HG03064 (cell line): ENCODE data around the gene CEP41.

Source experiments
- ATAC-seq: cut with Tn5 transposase; IDR thresholded peaks from one replicate; pipeline ENCODE4 v1.9.1; 2021; ENCODE audit warnings: low read depth; ENCODE audit not compliant: unreplicated experiment

Gene CEP41

DNA sequence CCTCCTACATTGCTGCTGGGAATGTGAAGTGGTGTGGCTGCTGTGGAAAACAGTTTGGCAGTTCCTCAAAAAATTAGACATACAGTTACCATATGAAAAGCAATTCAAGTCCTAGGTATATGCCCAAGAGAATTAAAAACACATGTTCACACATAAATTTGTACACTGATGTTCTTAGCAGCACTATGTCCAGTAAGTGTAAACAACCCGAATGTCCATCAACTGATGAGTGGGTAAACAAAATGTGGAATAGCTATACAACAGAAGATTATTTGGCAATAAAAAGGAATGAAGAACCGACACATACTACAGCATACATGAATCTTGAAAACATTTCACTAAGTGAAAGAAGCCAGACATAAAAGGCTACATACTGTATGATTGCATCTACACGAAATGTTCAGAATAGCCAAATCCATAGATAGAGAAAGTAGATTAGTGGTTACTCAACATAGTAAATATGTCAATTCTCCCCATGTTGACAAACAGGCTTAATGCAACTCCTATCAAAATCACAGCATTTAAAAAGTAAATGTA is 17.2 kb downstream of the CEP41 start:
- ATAC-seq, result no peak

DNA sequence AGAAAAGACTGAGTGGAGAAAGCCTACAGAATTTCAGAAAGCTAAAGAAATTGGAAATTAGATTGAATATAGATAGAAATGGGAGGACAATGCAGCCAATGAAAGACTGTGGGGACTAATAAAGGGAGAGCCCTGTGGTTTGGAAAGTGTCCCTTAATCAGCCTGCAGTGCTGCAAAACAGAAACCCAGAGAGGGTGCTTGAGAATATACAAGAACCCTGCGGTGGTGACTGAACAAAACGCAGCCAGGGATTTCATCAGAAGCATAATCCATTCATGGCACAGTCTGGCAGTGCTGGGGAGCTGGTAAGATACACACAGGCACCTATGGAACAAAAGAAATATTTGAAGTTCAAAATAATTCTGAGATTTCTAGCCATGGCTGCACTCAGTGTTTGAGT is 19.1 kb downstream of the CEP41 start:
- ATAC-seq, result no peak

DNA sequence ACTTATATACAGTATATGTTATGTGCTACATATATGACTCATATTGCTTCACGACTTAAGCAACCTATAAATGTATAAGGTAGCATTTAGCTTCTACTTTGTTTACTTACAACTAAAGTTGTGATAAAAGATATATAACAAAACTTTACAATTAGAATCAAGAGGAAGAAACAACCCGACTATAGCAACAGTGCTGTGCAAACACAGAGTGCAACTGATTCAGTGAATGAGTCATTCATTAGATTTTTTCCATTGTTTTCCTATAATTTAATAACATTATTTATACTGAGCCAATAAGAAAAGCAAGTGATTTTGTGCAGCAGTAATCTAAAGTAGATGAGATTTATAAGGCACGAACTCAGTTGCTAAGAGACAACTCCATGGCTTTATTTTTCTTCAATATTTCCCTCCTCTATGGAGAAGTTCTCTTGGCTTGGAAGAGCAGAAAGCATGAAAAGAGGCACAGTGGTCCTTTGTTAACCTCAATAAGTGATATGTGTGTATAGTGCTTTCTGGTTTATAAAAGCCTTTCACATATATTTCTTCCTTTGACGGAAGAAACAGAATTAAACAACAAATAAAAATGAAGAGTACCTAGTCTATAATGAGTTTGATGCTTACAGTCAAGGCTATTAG is 19.8 kb downstream of the CEP41 start:
- ATAC-seq, result no peak

DNA sequence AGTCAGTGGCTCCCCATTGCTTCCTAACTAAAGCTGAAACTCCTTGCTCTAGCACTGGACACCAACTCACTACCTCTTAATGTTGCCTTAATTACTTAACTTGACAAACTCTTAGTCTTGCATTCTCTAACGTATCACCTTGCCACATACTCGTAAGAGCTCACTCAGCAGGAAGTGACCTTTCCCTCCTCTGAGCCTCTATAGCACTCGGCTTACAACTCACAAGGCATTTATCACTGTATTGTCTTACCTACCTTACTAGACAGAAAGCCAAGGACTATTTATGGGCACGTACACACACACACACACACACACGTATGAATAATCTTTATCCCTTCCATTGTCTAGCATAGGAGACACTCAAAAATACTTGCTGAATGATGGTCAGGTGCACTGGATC is 21.2 kb downstream of the CEP41 start:
- no peak for ATAC-seq

DNA sequence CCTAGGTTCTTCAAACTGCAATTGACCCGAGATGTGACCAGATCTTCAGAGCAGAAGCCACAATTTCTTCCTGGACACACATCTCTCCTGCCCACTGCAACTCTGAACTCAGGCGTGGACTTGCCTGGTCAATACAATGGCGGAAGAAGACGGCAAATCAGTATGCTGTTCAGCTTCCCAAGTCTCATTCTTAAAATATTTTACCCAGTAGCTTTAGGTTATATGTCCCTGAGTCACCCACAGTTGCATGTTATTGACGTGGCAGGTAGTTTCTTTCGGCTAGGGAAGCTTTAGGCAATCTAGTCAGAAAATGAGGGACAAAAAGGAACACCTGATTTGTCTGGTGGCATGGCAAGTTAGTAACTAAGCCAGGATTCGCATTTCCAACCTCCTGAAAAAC is 22.5 kb downstream of the CEP41 start:
- no peak for ATAC-seq

DNA sequence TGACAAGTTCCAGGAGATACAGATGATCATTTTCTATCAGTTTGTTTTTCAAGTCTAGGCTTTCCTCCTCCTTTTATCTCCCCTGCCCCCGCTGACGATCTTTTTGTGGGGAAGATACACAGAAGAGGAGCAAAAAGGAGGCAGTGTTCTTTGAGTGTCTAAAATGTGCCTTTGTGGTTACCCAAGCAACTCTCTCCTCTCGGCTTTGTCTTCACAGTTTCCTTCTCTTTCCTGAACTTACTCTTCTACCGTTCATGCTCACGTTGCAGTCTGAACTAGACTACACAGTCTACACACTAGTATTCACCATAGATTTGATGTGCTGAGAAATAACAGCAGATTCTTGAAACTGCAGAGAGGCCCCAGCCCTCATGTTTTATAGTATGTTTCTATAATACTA is 23.6 kb downstream of the CEP41 start:
- ATAC-seq, result no peak

DNA sequence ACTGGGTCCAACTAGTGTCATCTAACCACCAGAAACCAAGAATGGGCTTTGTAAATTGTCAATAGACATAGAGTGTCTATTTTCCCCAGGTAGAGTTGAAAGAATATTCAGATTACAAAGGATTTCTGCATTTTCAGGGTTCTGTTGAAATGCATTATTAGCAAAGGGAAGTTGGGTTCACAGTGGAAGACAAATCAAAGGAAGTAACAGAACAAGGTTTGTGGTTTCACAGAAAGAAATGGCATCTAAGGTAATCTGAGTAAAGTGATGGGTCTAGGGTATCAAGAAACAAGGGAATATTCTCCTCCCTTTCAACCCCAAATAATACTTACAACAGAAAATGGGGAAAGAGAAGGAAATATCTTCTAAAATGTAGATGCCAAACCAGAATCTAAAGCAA is 25.8 kb downstream of the CEP41 start:
- no peak for ATAC-seq

DNA sequence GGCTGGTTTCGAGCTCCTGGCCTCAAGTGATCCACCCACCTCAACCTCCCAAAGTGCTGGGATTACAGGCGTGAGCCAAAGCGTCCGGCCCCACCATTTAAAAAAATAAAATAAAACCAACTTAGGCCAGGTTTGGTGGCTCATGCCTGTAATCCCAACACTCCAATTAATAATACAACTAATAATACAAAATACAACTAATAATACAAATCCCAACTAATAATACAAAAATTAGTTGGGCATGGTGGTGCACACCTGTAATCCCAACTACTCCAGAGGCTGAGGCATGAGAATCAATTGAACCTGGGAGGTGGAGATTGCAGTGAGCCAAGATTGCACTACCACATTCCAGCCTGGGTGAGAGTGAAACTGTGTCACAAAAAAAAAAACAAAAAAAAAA is 27.6 kb downstream of the CEP41 start:
- no peak for ATAC-seq

DNA sequence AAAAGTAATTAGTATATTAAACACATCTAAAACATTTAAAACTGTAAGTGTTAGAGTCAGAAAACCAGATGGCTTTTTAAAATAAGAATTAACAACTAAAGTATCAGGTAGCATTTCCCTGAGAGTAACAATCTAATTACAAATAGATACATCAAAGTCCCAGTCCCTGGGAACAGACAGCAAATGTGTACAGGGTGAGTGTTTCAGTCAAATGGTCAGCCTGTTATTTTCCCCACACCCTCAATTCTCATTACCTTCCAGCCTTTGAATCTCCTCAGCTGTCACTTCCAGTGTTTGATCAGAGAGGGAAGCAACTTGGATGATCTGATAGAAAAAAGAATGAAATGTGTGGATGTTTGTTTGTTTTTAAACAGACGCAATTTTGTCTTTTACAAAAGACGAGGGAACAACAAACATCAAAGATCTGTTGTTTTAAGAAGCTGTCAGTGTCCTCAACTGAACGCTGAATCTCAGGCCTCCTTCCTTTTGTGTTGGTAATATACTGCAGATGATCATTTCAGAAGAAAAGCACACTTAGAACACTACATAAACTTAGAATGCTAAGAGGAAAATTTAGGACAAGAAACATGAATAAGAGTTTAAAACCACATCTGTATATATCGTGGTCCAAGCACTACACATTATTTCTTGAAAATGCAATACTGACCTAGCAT is 29.8 kb downstream of the CEP41 start:
- ATAC-seq, result no peak

DNA sequence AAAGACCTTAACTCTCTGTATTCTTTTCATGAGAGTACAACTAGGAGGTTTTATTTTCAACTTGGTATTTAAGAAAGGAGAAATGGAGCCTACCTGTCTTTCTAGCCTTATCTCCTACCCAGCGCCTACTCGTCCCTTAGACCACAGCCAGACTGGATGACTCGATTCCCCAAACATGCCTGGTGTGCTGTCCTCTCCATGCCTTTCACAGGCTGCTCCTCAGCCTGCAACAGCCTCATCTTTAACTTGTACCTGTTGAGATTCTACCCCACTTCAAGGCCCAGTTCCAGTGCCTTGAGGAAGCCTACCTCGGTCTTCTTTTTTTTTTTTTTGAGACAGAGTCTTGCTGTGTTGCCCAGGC is 31.1 kb downstream of the CEP41 start:
- ATAC-seq, result no peak

DNA sequence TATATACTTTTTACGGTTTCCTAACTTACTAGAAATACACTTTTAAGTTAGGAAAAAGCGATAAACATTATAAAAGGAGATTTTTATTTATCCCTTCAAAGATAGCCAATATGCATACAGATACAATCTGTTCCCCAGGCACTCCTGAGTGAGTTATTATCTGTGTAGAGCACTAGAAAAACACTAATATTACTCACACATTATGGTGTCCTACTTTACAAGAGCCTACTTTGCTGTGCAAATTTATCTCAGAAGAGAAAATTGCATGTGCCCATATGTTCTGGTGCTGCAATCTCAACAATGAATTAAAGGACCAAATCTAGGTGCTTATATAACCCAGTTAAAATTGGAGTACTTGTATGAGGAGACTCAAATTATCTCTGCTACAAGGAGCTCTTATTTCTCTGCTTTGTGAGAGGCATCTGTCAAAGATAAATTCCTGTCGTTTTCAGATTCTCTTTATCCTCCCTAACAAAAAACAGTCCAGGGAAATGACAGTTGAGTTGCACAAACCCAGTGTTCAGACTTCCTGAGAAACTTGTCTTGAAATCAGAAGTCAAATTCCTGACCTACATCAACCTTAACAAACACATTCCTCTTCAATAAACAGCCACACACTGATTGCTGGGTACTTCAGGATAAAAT is 31.6 kb downstream of the CEP41 start:
- ATAC-seq, result no peak

DNA sequence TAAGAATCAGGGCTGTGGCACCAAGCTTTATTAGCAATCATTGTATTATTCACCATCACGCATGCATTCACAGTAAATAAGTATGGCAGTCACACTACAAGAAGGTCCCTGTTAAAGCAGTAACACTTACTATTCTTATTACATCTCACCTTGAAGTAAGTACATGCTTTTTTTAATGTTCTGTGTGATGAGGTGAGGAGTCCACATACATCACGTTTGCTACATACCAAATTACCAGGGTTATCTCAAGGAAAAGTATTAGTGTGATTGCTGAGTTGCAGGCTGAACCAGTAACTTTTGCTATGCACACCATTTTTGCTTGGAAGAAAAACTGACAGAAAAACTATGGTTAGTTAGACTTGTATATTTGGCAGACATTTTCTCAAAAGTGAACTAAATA is 35.8 kb downstream of the CEP41 start:
- ATAC-seq, result no peak

DNA sequence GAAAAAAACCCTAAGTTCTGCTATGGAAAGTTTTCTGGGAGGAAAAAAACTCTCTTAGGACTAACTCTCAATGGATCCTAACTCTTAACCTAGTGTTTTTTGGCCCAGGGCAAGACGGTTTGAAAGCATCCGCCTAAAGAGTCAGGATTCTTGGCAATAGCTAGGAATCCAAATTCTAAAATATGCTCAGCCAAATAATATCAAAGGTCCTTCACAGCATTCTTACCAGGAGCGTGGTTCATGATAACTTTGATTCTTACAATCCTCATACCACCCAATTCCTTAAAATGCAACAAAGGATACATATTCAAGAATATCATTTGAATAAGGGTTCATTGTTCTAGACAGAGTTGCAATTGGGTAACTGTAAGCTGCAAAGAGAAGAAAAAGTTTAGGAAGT is 39.2 kb downstream of the CEP41 start:
- no peak for ATAC-seq

DNA sequence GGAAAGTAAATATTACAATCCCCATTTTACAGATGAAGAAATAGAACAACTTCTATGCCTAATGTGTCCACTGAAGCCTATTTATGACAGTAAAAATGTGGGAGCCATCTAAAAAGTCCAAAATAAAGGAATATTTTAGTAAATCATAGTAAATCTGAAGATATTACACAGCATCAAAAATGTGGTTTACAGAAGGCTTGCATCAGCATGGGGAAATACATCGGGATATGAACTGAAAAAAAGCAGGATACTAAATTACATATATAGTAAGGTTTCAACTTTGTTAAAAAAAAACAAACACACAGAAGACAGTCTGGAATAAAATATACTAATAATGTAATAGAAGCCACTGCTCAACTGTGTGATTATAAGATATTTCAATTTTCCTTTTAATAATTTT is 39.7 kb downstream of the CEP41 start:
- no peak for ATAC-seq

DNA sequence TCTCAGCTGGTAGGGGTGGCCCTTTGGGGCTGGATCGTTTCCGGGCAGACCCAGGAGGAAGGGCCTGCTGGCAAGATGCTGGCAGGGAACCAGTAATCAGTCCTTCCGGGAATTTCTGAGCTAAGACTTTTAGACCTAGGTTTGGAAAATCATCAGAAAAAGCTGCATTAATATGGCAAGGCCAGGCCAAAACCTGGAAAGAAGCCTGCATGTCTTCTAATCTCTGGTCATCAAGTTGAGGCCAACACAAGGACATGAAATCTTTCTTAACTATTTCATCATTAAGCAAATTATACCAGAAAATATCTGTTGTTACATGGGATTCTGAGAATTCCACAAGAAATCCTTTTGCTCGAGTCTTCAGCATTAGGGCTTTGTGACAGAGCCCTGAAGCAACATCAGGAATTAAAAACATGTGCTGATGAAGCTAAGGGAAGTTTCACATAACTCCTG is 40.7 kb downstream of the CEP41 start:
- no peak for ATAC-seq

DNA sequence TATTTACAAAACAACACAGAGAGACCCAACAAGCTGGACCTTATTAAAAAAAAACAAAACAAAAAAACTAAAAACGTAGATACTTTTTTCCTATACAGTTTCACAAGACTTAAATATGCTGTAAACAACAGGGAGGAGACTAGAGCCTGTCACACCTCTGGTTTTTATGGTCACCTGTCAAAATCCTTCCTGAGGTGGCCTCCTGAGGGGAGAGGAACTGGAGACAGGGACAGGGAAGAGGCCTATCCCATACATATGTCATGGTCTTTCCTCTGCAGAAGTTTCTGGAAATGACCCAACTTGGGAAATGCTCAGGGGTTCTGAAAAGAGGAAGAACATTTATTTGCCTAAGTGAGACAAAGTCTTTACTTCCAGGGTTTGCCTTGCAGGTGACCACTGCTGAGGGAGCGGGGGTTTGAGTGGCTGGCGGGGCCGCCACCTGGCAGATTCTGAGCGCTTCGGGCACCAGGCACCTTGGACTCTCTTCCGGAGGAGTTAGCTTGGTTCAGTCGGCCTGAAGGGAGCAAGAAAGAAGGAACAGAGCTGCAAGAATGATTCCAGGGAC is 42.2 kb downstream of the CEP41 start:
- ATAC-seq, result no peak

DNA sequence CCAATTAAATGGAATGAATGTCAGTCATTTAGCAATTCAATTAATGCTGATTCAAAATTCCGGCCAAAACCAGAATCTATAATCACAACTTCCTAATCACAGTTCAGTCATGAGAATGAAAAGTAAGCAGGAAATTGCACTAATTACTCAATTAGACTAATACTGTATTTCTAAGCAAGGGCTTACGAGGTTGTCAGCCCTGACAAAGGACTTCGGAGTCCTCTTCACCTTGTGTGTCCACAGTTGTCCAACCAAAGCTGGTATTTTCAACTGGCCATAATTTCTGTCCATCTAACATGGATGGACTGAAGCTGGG is 43.1 kb downstream of the CEP41 start:
- ATAC-seq, result no peak

DNA sequence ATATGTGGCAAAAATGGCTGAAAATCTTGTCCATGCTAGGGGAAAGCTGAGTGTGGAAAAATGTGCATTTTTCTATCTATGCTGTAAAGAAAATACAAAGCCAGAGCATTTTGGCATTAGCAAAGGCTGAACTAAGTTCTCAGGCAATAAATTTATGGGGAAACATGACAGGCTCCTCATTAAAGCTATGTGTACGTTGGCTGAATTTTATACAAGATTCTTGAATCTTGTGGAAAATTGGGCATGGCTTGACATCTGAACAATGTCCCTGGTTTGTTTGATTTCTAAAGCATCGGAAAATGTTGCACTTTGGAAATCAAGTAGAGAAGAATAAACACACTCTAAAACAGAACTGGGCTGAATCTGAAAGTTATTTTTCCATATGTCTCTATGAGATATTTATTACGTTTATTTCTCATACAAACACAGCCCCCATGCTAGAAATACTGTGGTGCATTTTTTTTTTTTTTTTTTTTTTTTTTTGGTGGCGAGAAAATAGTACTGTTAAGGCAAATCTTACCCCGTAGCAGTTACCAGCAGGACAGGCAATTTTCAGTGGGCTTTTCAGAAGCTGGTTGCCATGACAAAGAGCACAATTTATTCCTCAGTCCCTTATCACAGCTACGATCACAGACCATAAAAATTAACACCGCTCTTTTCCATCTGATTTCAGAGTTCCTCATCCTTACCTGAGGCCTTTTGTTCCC is 43.6 kb downstream of the CEP41 start:
- no peak for ATAC-seq

DNA sequence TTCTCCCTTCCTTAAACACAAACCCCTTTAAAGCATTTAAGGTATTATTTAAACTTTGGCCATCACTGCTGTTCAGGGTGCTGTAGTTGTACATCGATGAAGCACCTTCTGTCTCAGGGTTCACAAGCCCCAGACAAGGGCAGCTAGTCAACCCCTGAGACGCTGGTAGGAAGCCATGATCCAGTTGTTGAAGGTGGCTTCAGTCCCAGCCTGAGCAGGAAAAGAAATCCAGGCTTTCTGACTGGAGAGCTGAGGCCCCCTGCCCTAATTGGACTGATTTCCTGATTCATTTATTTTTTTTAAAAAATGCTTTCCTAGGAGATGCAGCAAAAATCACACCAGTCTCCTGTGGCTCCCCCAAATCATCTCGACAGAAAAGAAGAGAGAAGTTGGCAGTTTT is 44.7 kb downstream of the CEP41 start:
- ATAC-seq, result no peak

DNA sequence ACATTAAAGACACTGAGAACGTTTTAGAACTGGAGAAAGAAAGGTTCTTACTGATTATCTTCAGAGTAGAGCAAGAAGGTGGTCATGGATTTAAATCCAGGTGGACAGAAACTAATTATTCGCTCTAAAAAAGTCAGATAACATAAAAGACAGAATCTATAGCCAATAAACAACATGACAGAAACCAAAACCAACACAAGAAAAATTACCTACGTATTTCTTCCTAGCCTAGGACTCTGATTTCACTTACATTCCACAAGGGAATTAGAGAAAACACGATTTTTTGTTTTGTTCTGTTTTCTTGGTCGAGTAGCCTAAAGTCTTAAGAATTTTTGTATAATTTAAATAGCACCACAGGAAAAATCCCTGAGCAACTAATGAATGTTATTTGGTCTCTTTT is 45.4 kb downstream of the CEP41 start:
- ATAC-seq, result no peak
